HG03066 (cell line): Measurements from ENCODE around the gene ABCC8.

Source experiments
- ATAC-seq: cut with Tn5 transposase; IDR thresholded peaks from one replicate; pipeline ENCODE4 v1.9.1; 2021; ENCODE audit warnings: low read depth; ENCODE audit not compliant: unreplicated experiment

The ABCC8 gene

GRCh38 chr11:17506314-17506713 is 29.7 kb upstream of the ABCC8 start:
- ATAC-seq: no peak

- no peak for ATAC-seq
These were observed 28.5 kb upstream of the ABCC8 start for GRCh38 chr11:17505146-17505545.

- no peak for ATAC-seq
These were observed 27.9 kb upstream of the ABCC8 start for GRCh38 chr11:17504330-17505107.

- ATAC-seq: no peak
These were observed 26.0 kb upstream of the ABCC8 start for GRCh38 chr11:17502630-17503029.

- ATAC-seq: no peak
These were observed 24.0 kb upstream of the ABCC8 start for GRCh38 chr11:17500673-17501072.

- no peak for ATAC-seq
These were observed 21.8 kb upstream of the ABCC8 start for GRCh38 chr11:17498475-17498874.

- ATAC-seq: no peak
These were observed 21.4 kb upstream of the ABCC8 start for GRCh38 chr11:17498058-17498457.

GRCh38 chr11:17496406-17496805 is 19.8 kb upstream of the ABCC8 start:
- ATAC-seq: no peak

GRCh38 chr11:17494019-17494418 is 17.4 kb upstream of the ABCC8 start:
- ATAC-seq: no peak

GRCh38 chr11:17490938-17491337 is 14.3 kb upstream of the ABCC8 start:
- no peak for ATAC-seq

GRCh38 chr11:17490232-17490631 is 13.6 kb upstream of the ABCC8 start:
- ATAC-seq: no peak

- no peak for ATAC-seq
These were observed 13.1 kb upstream of the ABCC8 start for GRCh38 chr11:17489751-17490150.

GRCh38 chr11:17488563-17488962 is 11.9 kb upstream of the ABCC8 start:
- no peak for ATAC-seq

GRCh38 chr11:17486646-17487045 is 10.0 kb upstream of the ABCC8 start:
- ATAC-seq: no peak

- ATAC-seq: no peak
These were observed 6.9 kb upstream of the ABCC8 start for GRCh38 chr11:17483505-17483904.

GRCh38 chr11:17481905-17482304 is 5.3 kb upstream of the ABCC8 start:
- ATAC-seq: no peak

GRCh38 chr11:17479284-17480214 is 2.9 kb upstream of the ABCC8 start:
- ATAC-seq: no peak

- ATAC-seq: no peak
These were observed 1.4 kb upstream of the ABCC8 start for GRCh38 chr11:17478070-17478469.

- ATAC-seq: no peak
These were observed 716 bp upstream of the ABCC8 start for GRCh38 chr11:17477361-17477760.

GRCh38 chr11:17477084-17477333 is 364 bp upstream of the ABCC8 start:
- no peak for ATAC-seq

GRCh38 chr11:17475666-17476316 is 854 bp downstream of the ABCC8 start:
- no peak for ATAC-seq
